A549 (cell line): ENCODE results near the gene HAND1.

Source experiments
- BHLHE40 ChIP-seq: IDR thresholded peaks from 2 replicates; pipeline ENCODE4 v1.6.1; 2012; ENCODE audit warnings: low read depth, low read length, inconsistent platforms
- JUN ChIP-seq, 2 experiments: fragments of >200 bp; sonication (Bioruptor Twin); formaldehyde crosslinking; IDR thresholded peaks; 2 replicates in 1 of 2; 3 replicates in 1 of 2; pipeline ENCODE4 v1.6.1; 2016 to 2017
- POLR2A ChIP-seq: IDR thresholded peaks from 2 replicates; pipeline ENCODE4 v1.6.1; 2012; ENCODE audit warnings: mild to moderate bottlenecking, low read length
- POLR2AphosphoS2 ChIP-seq: conservative IDR thresholded peaks from 2 replicates; pipeline ENCODE4 v1.6.1; 2012; ENCODE audit warnings: low read length, improper control_type of control experiment, inconsistent platforms

DNA sequence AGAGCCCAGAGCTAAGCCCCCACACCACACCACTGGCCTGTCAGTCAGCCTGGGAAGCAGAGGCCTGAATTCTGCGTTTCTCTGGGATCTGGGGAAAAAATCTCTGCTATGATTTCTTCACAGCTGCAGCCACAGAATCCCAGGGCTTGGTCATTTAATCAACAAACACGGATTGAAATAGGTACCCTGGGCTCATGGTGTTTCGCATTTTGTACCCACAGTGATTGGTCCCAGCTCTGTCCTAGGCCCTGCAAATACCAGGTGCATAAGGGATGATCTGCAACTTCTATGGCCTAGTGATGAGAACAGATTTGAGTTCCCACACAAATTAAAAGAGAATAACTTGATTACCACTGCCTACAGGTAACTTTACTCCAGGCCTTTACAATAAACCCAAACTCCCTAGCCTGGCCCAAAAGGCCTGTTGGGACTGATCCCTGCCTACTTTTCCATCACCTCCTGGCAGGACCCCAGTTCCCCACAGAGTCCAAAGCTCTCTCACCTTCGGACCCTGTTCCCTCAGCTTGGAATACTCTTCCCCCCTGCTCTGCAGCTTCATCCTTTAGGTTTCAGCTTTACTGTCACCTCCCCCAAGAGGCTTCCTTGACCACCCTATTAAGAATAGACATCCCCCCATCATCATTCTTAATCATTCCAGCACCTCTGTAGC, 46.9 kb downstream of the HAND1 start:
- no peak for TF ChIP-seq JUN (IDR thresholded peaks at IDR 0.05)
- TF ChIP-seq BHLHE40 = no peak
- no peak for TF ChIP-seq POLR2A
- no peak for TF ChIP-seq POLR2AphosphoS2
